Measurements from ENCODE around the gene RPH3AL. TPM values are rescaled to one million over a fixed set of nuclear protein-coding genes. Genes with fewer than 3 reads are reported as not detected.

The RPH3AL gene
- total and polyA plus RNA-seq, 2 of the 8 experiments (the other 6 are each of a cell fraction or from before 2014, with no cell fraction given) = 5.6 to 5.8 TPM

GRCh38 chr17:383771-384621, 31.4 kb upstream of the RPH3AL start:
- Histone ChIP-seq H2BK20ac (ENCODE audit: low read length) (no peak overlapping the region), H3K14ac (ENCODE audit: insufficient read length) (no peak overlapping the region), H4K91ac (replicated peaks; ENCODE audit: insufficient read length, low read length) (no peak overlapping the region), H3K79me2 (ENCODE audit: control insufficient read depth in 1 of 2, insufficient read depth in 2 of 2, low read length in 2 of 2) (no peaks in the 10 kb centered on the region), H2BK12ac (ENCODE audit: low read depth, low read length) (0 out of 2 replicates have a peak overlapping the region, but pooled peaks have one; percentile 63), H3K27ac (ENCODE audit: low read depth, low read length) (no peak overlapping the region), H3K79me1 (ENCODE audit: low read depth, low read length) (no peaks in the 10 kb centered on the region), H3K27me3 (replicated peaks in 1 of 4; ENCODE audit: control insufficient read depth in 3 of 4, extremely low read depth in 1 of 4, insufficient read depth in 3 of 4, low read length in 3 of 4) (peaks cover 9 to 24% (median 22%) of the 10 kb centered on the region in 4 experiments), H3K4me2 (ENCODE audit: insufficient read depth in 1 of 2, low read depth in 2 of 2, low read length in 2 of 2) (peak overlapping the region in 1 of 2 experiments; percentile 61; a peak in 2 of 4 replicates), H2BK120ac (replicated peaks; ENCODE audit: low read depth, low read length) (no peak overlapping the region), H3K23me2 (ENCODE audit: low read depth, low read length) (peaks cover 7% of the 10 kb centered on the region; the same call in 1 of the 2 replicates), H3K9me3 (ENCODE audit: insufficient read depth in 2 of 2, low read depth in 1 of 2, low read length in 1 of 2) (peaks cover 0 to 5% of the 10 kb centered on the region in 2 experiments; a peak in 1 of 4 replicates), H4K20me1 (replicated peaks in 1 of 2; ENCODE audit: control insufficient read depth in 1 of 2, insufficient read depth in 2 of 2, low read length in 2 of 2) (no peaks in the 10 kb centered on the region), H2BK15ac (ENCODE audit: low read length) (peak overlapping the region; percentile 63; the same call in 1 of the 2 replicates), H2AFZ (ENCODE audit: low read length) (no peak overlapping the region), H3K23ac (ENCODE audit: insufficient read length) (no peak overlapping the region), H3K18ac (ENCODE audit: extremely low read depth, low read length) (no peak overlapping the region), H4K8ac (ENCODE audit: extremely low read depth, insufficient read depth, low read length) (no peak overlapping the region), H3K4ac (replicated peaks; ENCODE audit: insufficient read length, low read depth, low read length) (no peak overlapping the region), H3K9ac (replicated peaks in 1 of 4; ENCODE audit: extremely low read depth in 1 of 4, low read depth in 3 of 4, low read length in 3 of 4) (no peak overlapping the region), H3K36me3 (ENCODE audit: control insufficient read depth in 2 of 4, insufficient read depth in 4 of 4, low read length in 3 of 4) (no peaks in the 10 kb centered on the region), H2BK5ac (ENCODE audit: low read depth, low read length) (no peak overlapping the region; the same call in 1 of the 2 replicates), H2AK5ac (ENCODE audit: low read depth, low read length) (peak overlapping the region; percentile 92), H4K5ac (ENCODE audit: insufficient read length, low read depth, low read length) (no peak overlapping the region), H3K4me1 (replicated peaks in 1 of 4; ENCODE audit: control insufficient read depth in 3 of 4, insufficient read depth in 4 of 4, low read length in 3 of 4) (peaks cover 5 to 26% (median 18%) of the 10 kb centered on the region in 4 experiments; a peak in 6 of 7 replicates), H3K4me3 (ENCODE audit: extremely low read depth in 1 of 4, insufficient read depth in 2 of 4, low read depth in 3 of 4, low read length in 4 of 4) (peak overlapping the region in 1 of 4 experiments; percentile 2; a peak in 1 of 8 replicates), H3K56ac (replicated peaks; ENCODE audit: insufficient read length, low read depth, low read length) (no peak overlapping the region)
- TF ChIP-seq SRF (IDR thresholded peaks at IDR 0.05; ENCODE audit: low read depth, low read length) (no peak), SP2 (IDR thresholded peaks at IDR 0.05; ENCODE audit: low read length) (no peak), E2F6 (IDR thresholded peaks at IDR 0.05) (0 out of 2 replicates have a peak, but pooled peaks have one; percentile 30), MAX (IDR thresholded peaks at IDR 0.05) (0 out of 2 replicates have a peak, but pooled peaks have one; percentile 21), SAP30 (IDR thresholded peaks at IDR 0.05; ENCODE audit: insufficient read depth, insufficient replicate concordance, low read length) (no peak), USF2 (IDR thresholded peaks at IDR 0.05; ENCODE audit: low read length) (peak; percentile 38; the same call in 1 of the 2 replicates), KDM1A (IDR thresholded peaks at IDR 0.05; ENCODE audit: borderline replicate concordance, low read length) (no peak)
- DNase-seq (ENCODE audit: low read depth in 1 of 2, low spot score in 2 of 2) (no peak), FAIRE-seq (no peak)
- 79% methylated on average over 19 of the region's 19 CpGs; no CpG with 5 or more reads in 1 of the 2 experiments for WGBS, 2 experiments (ENCODE audit: extremely low coverage in 1 of 2, insufficient coverage in 1 of 2, insufficient read length in 1 of 2, insufficient replicate concordance in 2 of 2, low coverage in 1 of 2, low lambda C conversion rate in 2 of 2, missing lambda C conversion rate in 1 of 2)
- CTCF ChIA-PET (ENCODE audit: partially characterized antibody) = interaction anchor here (0.7 to 2.0 kb wide), 10 partner anchors 11 to 220 kb away, joined by 3 to 10 read pairs (median 4); no protein-coding TSS in a partner anchor
- POLR2A ChIA-PET (ENCODE audit: partially characterized antibody) = interaction anchor here (0.5 to 1.4 kb wide), 2 partner anchors 12 to 163 kb away, joined by 3 to 4 read pairs; no protein-coding TSS in a partner anchor

Data from H1 (cell line).